OCI-LY3 (cell line): Measurements from ENCODE around the gene PPP1R15B.

Experiments used
- H2AFZ ChIP-seq: fragments of 200-600, 300-600 bp; shearing (Covaris generic); 2 replicates; pipeline ENCODE4 v1.6.0; 2014; ENCODE audit warnings: antibody characterized with exemption, low read depth, low read length
- H3K27ac ChIP-seq: fragments of 200-600, 300-600 bp; sonication (generic); 2 replicates; pipeline ENCODE4 v1.5.1; 2014; ENCODE audit warnings: mild to moderate bottlenecking, low read length, moderate library complexity, mixed read lengths
- H3K27me3 ChIP-seq: fragments of 200-600, 300-600 bp; sonication (generic); 2 replicates; pipeline ENCODE4 v1.6.1; 2014; ENCODE audit warnings: low read depth, low read length, mixed read lengths
- H3K36me3 ChIP-seq: fragments of 200-600, 300-600 bp; sonication (generic); replicated peaks from 2 replicates; pipeline ENCODE3; 2014; ENCODE audit warnings: low read depth, low read length, mixed read lengths
- H3K4me1 ChIP-seq: fragments of 300-600, 200-600 bp; sonication (generic); 2 replicates; pipeline ENCODE4 v1.6.1; 2014; ENCODE audit warnings: low read length, mixed read lengths
- H3K4me2 ChIP-seq: fragments of 200-600, 300-600 bp; sonication (generic); 2 replicates; pipeline ENCODE4 v1.6.1; 2014; ENCODE audit warnings: low read length, mixed read lengths
- H3K4me3 ChIP-seq: fragments of 300-600, 200-600 bp; sonication (generic); 2 replicates; pipeline ENCODE4 v1.5.1; 2014; ENCODE audit warnings: antibody characterized with exemption, mild to moderate bottlenecking, low read length, moderate library complexity
- H3K79me2 ChIP-seq: fragments of 300-600, 200-600 bp; shearing (Covaris generic); 2 replicates; pipeline ENCODE4 v1.6.1; 2014; ENCODE audit warnings: mild to moderate bottlenecking, low read length, mixed read lengths
- H3K9ac ChIP-seq: fragments of 300-600, 200-600 bp; shearing (Covaris generic); 2 replicates; pipeline ENCODE4 v1.6.0; 2014; ENCODE audit warnings: mild to moderate bottlenecking, low read length, moderate library complexity
- H3K9me3 ChIP-seq: fragments of 200-600, 300-600 bp; shearing (Covaris generic); 2 replicates; pipeline ENCODE4 v1.6.1; 2014; ENCODE audit warnings: low read length, mixed read lengths; ENCODE audit not compliant: insufficient read depth
- H4K20me1 ChIP-seq: fragments of 200-600, 300-600 bp; sonication (generic); 2 replicates; pipeline ENCODE4 v1.6.1; 2016; ENCODE audit warnings: low read length, mixed read lengths; ENCODE audit not compliant: insufficient read depth
- EZH2phosphoT487 ChIP-seq: fragments of 200-600 bp; shearing (Covaris generic); IDR thresholded peaks from 2 replicates; pipeline ENCODE4 v1.6.1; 2018; ENCODE audit warnings: antibody characterized with exemption, mixed run types, low read depth
- TF ChIP-seq, protein P1 (sequence below): fragments of 200-600, 300-600 bp; sonication (generic); IDR thresholded peaks from 2 replicates; pipeline ENCODE4 v1.5.1; 2014; ENCODE audit warnings: antibody characterized with exemption, low read length, low read depth

PPP1R15B gene

DNA sequence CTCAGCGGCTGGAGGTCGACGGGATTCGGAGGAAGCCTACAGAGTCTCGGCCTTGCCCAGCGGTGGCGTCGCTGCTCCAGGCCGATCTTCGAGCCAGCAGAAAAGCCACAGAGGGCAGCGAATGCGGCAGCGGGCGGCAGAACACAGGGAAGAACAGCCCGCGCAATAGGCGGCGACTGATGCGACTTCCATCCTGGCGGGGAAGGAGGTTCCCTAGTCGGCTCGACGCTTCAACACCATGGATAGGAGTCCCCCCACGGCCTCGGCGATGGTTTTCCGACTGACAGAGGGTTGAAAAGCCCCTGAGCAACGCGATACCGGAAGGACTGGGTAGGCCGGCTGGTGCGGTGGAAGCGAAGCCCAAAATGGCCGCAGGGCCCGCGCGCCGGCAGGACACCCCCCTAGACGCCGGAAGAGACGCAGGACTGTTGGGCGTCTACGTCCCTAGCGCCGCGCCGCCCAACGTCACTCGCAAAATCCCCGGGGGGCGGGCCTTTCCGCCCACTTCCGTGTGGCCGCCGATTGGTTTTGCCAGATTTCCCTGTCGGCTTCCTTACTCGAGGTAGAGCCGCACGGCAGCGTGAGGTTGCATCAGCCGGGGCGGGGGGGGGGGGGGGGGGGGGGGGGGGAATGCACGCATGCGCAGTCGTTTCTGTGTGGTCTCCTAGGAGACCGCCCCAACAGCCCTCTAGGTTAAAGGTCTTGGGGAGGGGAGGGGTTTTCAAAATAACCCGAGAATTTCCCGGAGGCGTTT is at the start of gene PPP1R15B:
TSS of gene PPP1R15B (minus strand) at position 367 of the 754 bp plus-strand sequence. CDS start 406 bp downstream, outside the sequence.
- Histone ChIP-seq H3K9ac (peak within 1 kb of the TSS; percentile 90), H3K36me3 (peaks cover 38% of the 10 kb centered on the region), H4K20me1 (peaks cover 43% of the 10 kb centered on the region), H2AFZ (peak within 1 kb of the TSS; percentile 59), H3K9me3 (no peaks in the 10 kb centered on the region), H3K4me3 (peak within 1 kb of the TSS; percentile 81), H3K4me2 (peak within 1 kb of the TSS; percentile 86), H3K27ac (peak within 1 kb of the TSS; percentile 85), H3K79me2 (peaks cover 52% of the 10 kb centered on the region), H3K27me3 (no peaks in the 10 kb centered on the region), H3K4me1 (peaks cover 6% of the 10 kb centered on the region; the same call in 1 of the 2 replicates)
- TF ChIP-seq, protein P1, sequence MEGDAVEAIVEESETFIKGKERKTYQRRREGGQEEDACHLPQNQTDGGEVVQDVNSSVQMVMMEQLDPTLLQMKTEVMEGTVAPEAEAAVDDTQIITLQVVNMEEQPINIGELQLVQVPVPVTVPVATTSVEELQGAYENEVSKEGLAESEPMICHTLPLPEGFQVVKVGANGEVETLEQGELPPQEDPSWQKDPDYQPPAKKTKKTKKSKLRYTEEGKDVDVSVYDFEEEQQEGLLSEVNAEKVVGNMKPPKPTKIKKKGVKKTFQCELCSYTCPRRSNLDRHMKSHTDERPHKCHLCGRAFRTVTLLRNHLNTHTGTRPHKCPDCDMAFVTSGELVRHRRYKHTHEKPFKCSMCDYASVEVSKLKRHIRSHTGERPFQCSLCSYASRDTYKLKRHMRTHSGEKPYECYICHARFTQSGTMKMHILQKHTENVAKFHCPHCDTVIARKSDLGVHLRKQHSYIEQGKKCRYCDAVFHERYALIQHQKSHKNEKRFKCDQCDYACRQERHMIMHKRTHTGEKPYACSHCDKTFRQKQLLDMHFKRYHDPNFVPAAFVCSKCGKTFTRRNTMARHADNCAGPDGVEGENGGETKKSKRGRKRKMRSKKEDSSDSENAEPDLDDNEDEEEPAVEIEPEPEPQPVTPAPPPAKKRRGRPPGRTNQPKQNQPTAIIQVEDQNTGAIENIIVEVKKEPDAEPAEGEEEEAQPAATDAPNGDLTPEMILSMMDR: no peak
- no peak for TF ChIP-seq EZH2phosphoT487

DNA sequence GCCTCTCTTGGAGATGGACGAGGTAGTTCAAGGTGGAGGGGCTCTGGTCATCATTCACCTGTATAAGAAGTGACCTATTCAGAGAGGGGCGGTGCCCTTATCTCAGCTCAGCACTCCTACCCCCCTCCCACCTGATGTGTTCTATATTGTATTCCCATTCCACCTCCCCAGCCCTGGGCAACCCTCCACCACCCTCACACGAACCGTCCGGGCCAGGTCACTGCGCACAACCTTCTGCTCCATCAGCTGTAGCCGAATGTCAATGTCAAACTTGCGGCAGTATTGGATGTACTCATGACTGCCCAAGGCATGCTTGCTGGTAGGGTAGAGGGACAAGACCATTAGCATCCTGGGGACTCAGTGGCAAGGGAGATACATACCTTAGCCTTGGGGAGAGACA is 48.7 kb upstream of the PPP1R15B start:
- no peaks in the 10 kb centered on the region for H3K79me2 ChIP-seq
- H2AFZ ChIP-seq: no peak overlapping the region
- H3K4me3 ChIP-seq: no peak overlapping the region
- no peaks in the 10 kb centered on the region for H4K20me1 ChIP-seq
- peaks cover 12% of the 10 kb centered on the region for H3K4me1 ChIP-seq
- peaks cover 45% of the 10 kb centered on the region for H3K36me3 ChIP-seq
- H3K9me3 ChIP-seq: no peaks in the 10 kb centered on the region
- H3K27me3 ChIP-seq: no peaks in the 10 kb centered on the region
- H3K27ac ChIP-seq: no peak overlapping the region
- H3K9ac ChIP-seq: no peak overlapping the region
- TF ChIP-seq, protein P1: no peak
- no peak for TF ChIP-seq EZH2phosphoT487
- no peak overlapping the region for H3K4me2 ChIP-seq

DNA sequence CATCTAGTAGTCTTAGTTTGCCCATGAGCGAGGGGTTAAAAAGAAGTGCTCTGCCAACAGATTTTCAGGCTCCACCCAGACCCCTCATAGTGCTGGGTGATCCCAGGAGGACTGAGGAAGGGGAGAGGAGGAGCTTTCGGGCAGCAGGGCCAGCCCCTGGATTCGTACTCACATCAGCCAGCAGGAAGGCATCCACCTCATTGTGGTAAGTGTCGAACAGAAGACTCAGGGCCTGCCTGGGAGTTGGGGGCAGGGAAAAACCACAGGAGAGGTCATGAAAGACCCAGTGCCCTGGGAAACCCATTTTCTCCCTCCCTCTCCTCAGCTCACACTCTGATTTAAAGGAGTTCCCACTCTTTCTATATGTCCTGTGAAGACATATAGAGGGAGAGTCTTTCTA is 48.1 kb upstream of the PPP1R15B start:
- no peaks in the 10 kb centered on the region for H3K27me3 ChIP-seq
- H3K27ac ChIP-seq: no peak overlapping the region
- no peaks in the 10 kb centered on the region for H4K20me1 ChIP-seq
- H3K9ac ChIP-seq: no peak overlapping the region
- no peaks in the 10 kb centered on the region for H3K9me3 ChIP-seq
- peaks cover 46% of the 10 kb centered on the region for H3K36me3 ChIP-seq
- H2AFZ ChIP-seq: no peak overlapping the region
- H3K79me2 ChIP-seq: no peaks in the 10 kb centered on the region
- TF ChIP-seq EZH2phosphoT487: no peak
- TF ChIP-seq, protein P1: no peak
- H3K4me3 ChIP-seq: no peak overlapping the region
- H3K4me1 ChIP-seq: peaks cover 9% of the 10 kb centered on the region
- H3K4me2 ChIP-seq: no peak overlapping the region

DNA sequence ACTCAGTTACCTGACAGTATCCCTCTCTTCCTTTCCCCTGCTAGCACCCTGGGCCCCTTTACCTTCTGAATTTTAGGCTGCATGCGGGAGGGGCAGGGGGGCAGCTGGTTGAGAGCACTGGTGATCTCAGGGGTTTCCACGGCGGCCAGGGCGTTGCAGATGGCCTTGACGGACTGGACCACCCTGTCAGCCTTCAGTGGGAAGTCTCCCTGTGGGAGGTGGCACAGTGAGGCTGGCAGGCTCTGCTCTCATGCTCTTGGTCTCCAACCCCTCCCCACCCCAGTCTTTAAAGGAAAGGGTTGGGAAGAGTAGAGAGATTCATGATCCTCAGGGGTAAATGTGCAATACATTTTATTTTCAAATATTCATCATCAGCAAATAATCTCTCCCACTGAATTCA is 46.0 kb upstream of the PPP1R15B start:
- H3K79me2 ChIP-seq: no peaks in the 10 kb centered on the region
- H3K4me2 ChIP-seq: no peak overlapping the region

More for the DNA sequence above, 46.0 kb upstream of the PPP1R15B start:
- no peak overlapping the region for H2AFZ ChIP-seq
- H3K9me3 ChIP-seq: no peaks in the 10 kb centered on the region
- H3K9ac ChIP-seq: no peak overlapping the region
- no peaks in the 10 kb centered on the region for H3K27me3 ChIP-seq
- H3K4me1 ChIP-seq: peaks cover 22% of the 10 kb centered on the region
- no peak overlapping the region for H3K27ac ChIP-seq
- H3K4me3 ChIP-seq: no peak overlapping the region
- no peaks in the 10 kb centered on the region for H4K20me1 ChIP-seq
- peaks cover 40% of the 10 kb centered on the region for H3K36me3 ChIP-seq
- TF ChIP-seq, protein P1: no peak
- no peak for TF ChIP-seq EZH2phosphoT487
